SK-N-SH (cell line): ENCODE data around the gene PHGDH. TPM values are rescaled to one million over a fixed set of nuclear protein-coding genes. Genes with fewer than 3 reads are reported as not detected.
A peak's percentile ranks its signal among the peaks of the same experiment; 100 is the strongest.

Experiments used
- CTCF ChIA-PET: fragments of 300-600, 350-600 bp; formaldehyde crosslinking; extraction: SDS; loops from one replicate; lab custom pipeline; 2021; lab: Yijun Ruan, JAX
- POLR2A ChIA-PET: fragments of 350-600 bp; sonication (Branson Sonifier 250); formaldehyde crosslinking; extraction: SDS; loops from one replicate; lab custom pipeline; 2020; ENCODE audit warnings: antibody characterized with exemption, inconsistent platforms; lab: Yijun Ruan, JAX
- DNase-seq: peaks from one replicate; pipeline ENCODE4 v3.0.0; 2012
- H2AFZ ChIP-seq: fragments of 200-600 bp; sonication (generic); 2 replicates; pipeline ENCODE4 v1.8.1; 2016; ENCODE audit warnings: antibody characterized with exemption, mild to moderate bottlenecking, low read depth
- H3F3A ChIP-seq: fragments of 200-600 bp; sonication (generic); replicated peaks from 2 replicates; pipeline ENCODE3; 2016; ENCODE audit warnings: antibody characterized with exemption, mild to moderate bottlenecking; ENCODE audit not compliant: insufficient read depth
- H3K27ac ChIP-seq, 2 experiments: fragments of 200-500 bp in 1 of 2; fragments of 200-600 bp in 1 of 2; sonication (Bioruptor generic) in 1 of 2; sonication (generic), shearing (Covaris generic) in 1 of 2; 2 replicates each; pipeline versions ENCODE4 v1.5.1 to v1.6.1; 2014 to 2016; ENCODE audit warnings: low read depth in 2 of 2, inconsistent platforms in 1 of 2, low read length in 1 of 2, mild to moderate bottlenecking in 1 of 2, mixed read lengths in 1 of 2
- H3K27me3 ChIP-seq: fragments of 200-600 bp; sonication (generic), shearing (Covaris generic); 2 replicates; pipeline ENCODE4 v1.6.1; 2016; ENCODE audit warnings: mixed run types; ENCODE audit not compliant: insufficient read depth
- H3K36me3 ChIP-seq, 2 experiments: fragments of 200-500 bp in 1 of 2; fragments of 200-600 bp in 1 of 2; sonication (Bioruptor generic) in 1 of 2; sonication (generic) in 1 of 2; replicated peaks in 1 of 2; 2 replicates each; pipeline versions ENCODE3 to v1.5.1; 2014 to 2016; ENCODE audit warnings: low read length in 1 of 2, mild to moderate bottlenecking in 1 of 2; ENCODE audit not compliant: insufficient read depth in 2 of 2, control insufficient read depth in 1 of 2
- H3K4me1 ChIP-seq, 2 experiments: fragments of 200-500 bp in 1 of 2; fragments of 200-600 bp in 1 of 2; sonication (Bioruptor generic) in 1 of 2; sonication (generic), shearing (Covaris generic) in 1 of 2; 2 replicates each; pipeline versions ENCODE4 v1.5.1 to v1.6.1; 2014 to 2016; ENCODE audit warnings: low read depth in 1 of 2, low read length in 1 of 2, mixed run types in 1 of 2; ENCODE audit not compliant: insufficient read depth in 2 of 2, control insufficient read depth in 1 of 2
- H3K4me2 ChIP-seq: fragments of 200-600 bp; sonication (generic), shearing (Covaris generic); 2 replicates; pipeline ENCODE4 v1.6.1; 2017; ENCODE audit warnings: mixed run types
- H3K4me3 ChIP-seq, 2 experiments: fragments of 200-500 bp in 1 of 2; fragments of 200-600 bp in 1 of 2; sonication (Bioruptor generic) in 1 of 2; sonication (generic), shearing (Covaris generic) in 1 of 2; 2 replicates each; pipeline versions ENCODE4 v1.5.1 to v1.8.1; 2014 to 2016; ENCODE audit warnings: low read depth in 2 of 2, inconsistent platforms in 1 of 2, low read length in 1 of 2, mild to moderate bottlenecking in 1 of 2, mixed read lengths in 1 of 2, moderate library complexity in 1 of 2
- H3K79me2 ChIP-seq: fragments of 200-600 bp; sonication (generic); 2 replicates; pipeline ENCODE4 v1.8.1; 2017; ENCODE audit warnings: mild to moderate bottlenecking; ENCODE audit not compliant: insufficient read depth
- H3K9ac ChIP-seq: fragments of 200-600 bp; sonication (generic); 2 replicates; pipeline ENCODE4 v1.6.1; 2017; ENCODE audit warnings: mixed run types
- H3K9me2 ChIP-seq: fragments of 200-600 bp; sonication (generic); 2 replicates; pipeline ENCODE4 v1.6.1; 2017; ENCODE audit warnings: mixed run types
- H3K9me3 ChIP-seq: fragments of 200-600 bp; sonication (generic); 2 replicates; pipeline ENCODE4 v1.6.1; 2017; ENCODE audit warnings: mixed run types, mild to moderate bottlenecking, moderate library complexity
- H4K20me1 ChIP-seq: fragments of 200-600 bp; sonication (generic); 2 replicates; pipeline ENCODE4 v1.6.1; 2017; ENCODE audit warnings: mild to moderate bottlenecking, mixed run types; ENCODE audit not compliant: insufficient read depth
- ELF1 ChIP-seq: IDR thresholded peaks from 2 replicates; pipeline ENCODE4 v1.4.0; 2012
- MEF2A ChIP-seq: IDR thresholded peaks from 2 replicates; pipeline ENCODE4 v1.4.0; 2012; ENCODE audit warnings: low read depth, borderline replicate concordance
- NFIC ChIP-seq: IDR thresholded peaks from 2 replicates; pipeline ENCODE4 v1.4.0; 2012; ENCODE audit warnings: borderline replicate concordance
- NRF1 ChIP-seq: IDR thresholded peaks from 2 replicates; pipeline ENCODE4 v1.6.1; 2012; ENCODE audit warnings: low read depth, mild to moderate bottlenecking, low read length
- RAD21 ChIP-seq: IDR thresholded peaks from 2 replicates; pipeline ENCODE4 v1.6.1; 2012; ENCODE audit warnings: mild to moderate bottlenecking, low read length
- RCOR1 ChIP-seq: fragments of 150-350 bp; IDR thresholded peaks from 2 replicates; pipeline ENCODE4 v1.6.1; 2017; ENCODE audit warnings: antibody characterized with exemption, low read length
- RFX5 ChIP-seq: IDR thresholded peaks from 2 replicates; pipeline ENCODE4 v1.6.1; 2012; ENCODE audit warnings: mild to moderate bottlenecking, improper control_type of control experiment, low read length
- RXRA ChIP-seq: IDR thresholded peaks from 2 replicates; pipeline ENCODE4 v1.4.0; 2012; ENCODE audit warnings: low read depth, mild to moderate bottlenecking, borderline replicate concordance
- SIN3A ChIP-seq: IDR thresholded peaks from 2 replicates; pipeline ENCODE4 v1.6.1; 2012; ENCODE audit warnings: low read depth, mild to moderate bottlenecking, low read length, moderate library complexity, borderline replicate concordance
- SMC3 ChIP-seq: IDR thresholded peaks from 2 replicates; pipeline ENCODE4 v1.6.1; 2012; ENCODE audit warnings: low read depth, low read length, improper control_type of control experiment
- TAF1 ChIP-seq: IDR thresholded peaks from 2 replicates; pipeline ENCODE4 v1.6.1; 2012; ENCODE audit warnings: low read depth, mild to moderate bottlenecking, low read length, moderate library complexity, borderline replicate concordance
- TCF12 ChIP-seq: IDR thresholded peaks from 2 replicates; pipeline ENCODE4 v1.4.0; 2012
- TEAD4 ChIP-seq: IDR thresholded peaks from 2 replicates; pipeline ENCODE4 v1.4.0; 2012; ENCODE audit warnings: mild to moderate bottlenecking, borderline replicate concordance; ENCODE audit not compliant: insufficient read depth
- USF1 ChIP-seq: IDR thresholded peaks from 2 replicates; pipeline ENCODE4 v1.4.0; 2012; ENCODE audit warnings: low read depth, borderline replicate concordance
- YY1 ChIP-seq: IDR thresholded peaks from 2 replicates; pipeline ENCODE4 v1.4.0; 2012; ENCODE audit warnings: low read depth, mild to moderate bottlenecking
- WGBS: methylation state at CpG from one replicate; pipeline ENCODE4 v1.1.6; 2017; ENCODE audit warnings: low lambda C conversion rate; 5-methylcytosine and 5-hydroxymethylcytosine counted together
- polyA plus RNA-seq, 3 experiments: library from polyadenylated mRNA; depleted of rRNA; stranded (reverse); fragments of >200 nt; gene quantifications; 2 replicates each; pipeline ENCODE4 v1.2.3, GENCODE V29; 2012
- TF ChIP-seq, protein P1 (sequence below): fragments of 200-600 bp; sonication (generic); IDR thresholded peaks from 2 replicates; pipeline ENCODE4 v1.6.1; 2017; ENCODE audit warnings: antibody characterized with exemption, mild to moderate bottlenecking, moderate library complexity
- TF ChIP-seq, protein P2 (sequence below): fragments of 150-350 bp; IDR thresholded peaks from 2 replicates; pipeline ENCODE4 v1.6.1; 2017; ENCODE audit warnings: antibody characterized with exemption, low read length, low read depth, borderline replicate concordance

Gene PHGDH
- polyA plus RNA-seq, 1 of the 3 experiments (the other 2 are of a cell fraction), result 30.2 TPM

- TF ChIP-seq TCF12, result no peak
- TF ChIP-seq SIN3A, result peak; percentile 62; the same call in 1 of the 2 replicates
- TF ChIP-seq RCOR1, result no peak
- TF ChIP-seq RAD21, result peak; percentile 78
- TF ChIP-seq, protein P1, sequence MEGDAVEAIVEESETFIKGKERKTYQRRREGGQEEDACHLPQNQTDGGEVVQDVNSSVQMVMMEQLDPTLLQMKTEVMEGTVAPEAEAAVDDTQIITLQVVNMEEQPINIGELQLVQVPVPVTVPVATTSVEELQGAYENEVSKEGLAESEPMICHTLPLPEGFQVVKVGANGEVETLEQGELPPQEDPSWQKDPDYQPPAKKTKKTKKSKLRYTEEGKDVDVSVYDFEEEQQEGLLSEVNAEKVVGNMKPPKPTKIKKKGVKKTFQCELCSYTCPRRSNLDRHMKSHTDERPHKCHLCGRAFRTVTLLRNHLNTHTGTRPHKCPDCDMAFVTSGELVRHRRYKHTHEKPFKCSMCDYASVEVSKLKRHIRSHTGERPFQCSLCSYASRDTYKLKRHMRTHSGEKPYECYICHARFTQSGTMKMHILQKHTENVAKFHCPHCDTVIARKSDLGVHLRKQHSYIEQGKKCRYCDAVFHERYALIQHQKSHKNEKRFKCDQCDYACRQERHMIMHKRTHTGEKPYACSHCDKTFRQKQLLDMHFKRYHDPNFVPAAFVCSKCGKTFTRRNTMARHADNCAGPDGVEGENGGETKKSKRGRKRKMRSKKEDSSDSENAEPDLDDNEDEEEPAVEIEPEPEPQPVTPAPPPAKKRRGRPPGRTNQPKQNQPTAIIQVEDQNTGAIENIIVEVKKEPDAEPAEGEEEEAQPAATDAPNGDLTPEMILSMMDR, result peak; percentile 83
- TF ChIP-seq TEAD4, result no peak
- peak; percentile 70 for TF ChIP-seq SMC3
- TF ChIP-seq MEF2A, result no peak
- Histone ChIP-seq H3K9ac (no peak overlapping the region), H3K4me3 (no peak overlapping the region), H4K20me1 (no peaks in the 10 kb centered on the region), H3K79me2 (no peaks in the 10 kb centered on the region), H3K4me2 (no peak overlapping the region), H3K4me1 (peaks cover 0 to 9% of the 10 kb centered on the region in 2 experiments; a peak in 1 of 4 replicates), H3F3A (no peaks in the 10 kb centered on the region), H3K27ac (no peak overlapping the region), H3K36me3 (peaks cover 3 to 18% of the 10 kb centered on the region in 2 experiments), H3K27me3 (no peaks in the 10 kb centered on the region), H3K9me2 (no peaks in the 10 kb centered on the region), H2AFZ (no peak overlapping the region), H3K9me3 (no peaks in the 10 kb centered on the region)
- DNase-seq, result peak; percentile 82
- ChIA-PET CTCF (interaction anchor here (0.6 to 5.3 kb wide), 31 partner anchors 9 to 219 kb away, joined by 3 to 70 read pairs (median 5); partner anchors contain the start of genes HMGCS2 and REG4), POLR2A (no interaction called here)
- 42% methylated on average over 14 of the region's 17 CpGs for WGBS
These were observed 32.3 kb downstream of the PHGDH start for GRCh38 chr1:119743776-119744597.

- no peaks in the 10 kb centered on the region for H3K79me2 ChIP-seq
- 100% methylated on average over 1 of the region's 1 CpG for WGBS
- H3K9ac ChIP-seq, result no peak overlapping the region
- no peak overlapping the region for H3K4me2 ChIP-seq
- H3F3A ChIP-seq, result no peaks in the 10 kb centered on the region
- no peaks in the 10 kb centered on the region for H4K20me1 ChIP-seq
- no peaks in the 10 kb centered on the region for H3K9me2 ChIP-seq
- peaks cover 3 to 16% of the 10 kb centered on the region in 2 experiments for H3K36me3 ChIP-seq
- peaks cover 0 to 6% of the 10 kb centered on the region in 2 experiments; a peak in 1 of 4 replicates for H3K4me1 ChIP-seq
- no peak overlapping the region for H2AFZ ChIP-seq
- H3K9me3 ChIP-seq, result no peaks in the 10 kb centered on the region
- no peak overlapping the region for H3K4me3 ChIP-seq
- TF ChIP-seq NRF1 (no peak), RFX5 (no peak), ELF1 (no peak), USF1 (no peak), NFIC (no peak), TAF1 (no peak), YY1 (no peak), SMC3 (no peak), RCOR1 (no peak), RAD21 (no peak), RXRA (no peak)
- TF ChIP-seq, protein P1, result no peak
- TF ChIP-seq, protein P2, sequence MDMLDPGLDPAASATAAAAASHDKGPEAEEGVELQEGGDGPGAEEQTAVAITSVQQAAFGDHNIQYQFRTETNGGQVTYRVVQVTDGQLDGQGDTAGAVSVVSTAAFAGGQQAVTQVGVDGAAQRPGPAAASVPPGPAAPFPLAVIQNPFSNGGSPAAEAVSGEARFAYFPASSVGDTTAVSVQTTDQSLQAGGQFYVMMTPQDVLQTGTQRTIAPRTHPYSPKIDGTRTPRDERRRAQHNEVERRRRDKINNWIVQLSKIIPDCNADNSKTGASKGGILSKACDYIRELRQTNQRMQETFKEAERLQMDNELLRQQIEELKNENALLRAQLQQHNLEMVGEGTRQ, result no peak
- no peak overlapping the region for H3K27ac ChIP-seq
- DNase-seq, result no peak
- no peaks in the 10 kb centered on the region for H3K27me3 ChIP-seq
- CTCF ChIA-PET, result interaction anchor here (0.8 to 5.3 kb wide), 23 partner anchors 8 to 134 kb away, joined by 3 to 70 read pairs (median 8); partner anchors contain the start of genes HMGCS2 and REG4
- POLR2A ChIA-PET, result no interaction called here
These were observed 32.8 kb downstream of the PHGDH start for GRCh38 chr1:119744598-119744942.
